Measurements from ENCODE around the gene KIAA1143. TPM values are rescaled to one million over a fixed set of nuclear protein-coding genes. Genes with fewer than 3 reads are reported as not detected.

KIAA1143 gene
- total RNA-seq, 2 experiments from 2014 or later = 18.7 to 39.1 TPM

DNA sequence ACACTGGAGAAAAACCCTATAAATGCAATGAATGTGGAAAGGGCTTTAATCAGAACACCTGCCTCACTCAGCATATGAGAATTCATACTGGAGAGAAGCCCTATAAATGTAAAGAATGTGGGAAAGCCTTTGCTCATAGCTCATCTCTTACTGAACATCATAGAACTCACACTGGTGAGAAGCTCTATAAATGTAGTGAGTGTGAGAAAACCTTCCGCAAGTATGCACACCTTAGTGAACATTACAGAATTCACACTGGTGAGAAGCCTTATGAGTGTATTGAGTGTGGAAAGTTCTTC, 39.4 kb downstream of the KIAA1143 start:
- Histone ChIP-seq H3K4me3 (ENCODE audit: low read depth, low read length, poor library complexity, severe bottlenecking) (no peak overlapping the region), H3K36me3 (ENCODE audit: insufficient read depth, low read length) (no peaks in the 10 kb centered on the region), H4K20me1 (ENCODE audit: insufficient read depth, low read length) (no peaks in the 10 kb centered on the region), H2AFZ (ENCODE audit: low read length) (no peak overlapping the region), H3K9me3 (ENCODE audit: low read length) (peaks cover 50% of the 10 kb centered on the region), H3K4me1 (ENCODE audit: insufficient read depth, low read length, poor library complexity, severe bottlenecking) (no peaks in the 10 kb centered on the region), H3K4me2 (ENCODE audit: low read length) (no peak overlapping the region), H3K79me2 (ENCODE audit: insufficient read depth, low read depth, low read length) (no peaks in the 10 kb centered on the region), H3K27ac (ENCODE audit: low read depth, low read length, poor library complexity, severe bottlenecking) (no peak overlapping the region), H3K9me2 (ENCODE audit: insufficient read depth, low read length) (no peaks in the 10 kb centered on the region)
- TF ChIP-seq CTCF (conservative IDR thresholded peaks at IDR 0.05; ENCODE audit: low read length) = no peak
- TF ChIP-seq EZH2phosphoT487 (IDR thresholded peaks at IDR 0.05; ENCODE audit: borderline replicate concordance, low read depth, low read length) = no peak
- ChIA-PET POLR2A (no interaction called here), CTCF (ENCODE audit: unreplicated experiment) (no interaction called here)
- intact Hi-C loops (cut with micrococcal nuclease; ENCODE audit: unreplicated experiment) = no loop called here
- no peak for DNase-seq (ENCODE audit: low spot score)
- no TSS peak for BruUV-seq (replicated peaks)

DNA sequence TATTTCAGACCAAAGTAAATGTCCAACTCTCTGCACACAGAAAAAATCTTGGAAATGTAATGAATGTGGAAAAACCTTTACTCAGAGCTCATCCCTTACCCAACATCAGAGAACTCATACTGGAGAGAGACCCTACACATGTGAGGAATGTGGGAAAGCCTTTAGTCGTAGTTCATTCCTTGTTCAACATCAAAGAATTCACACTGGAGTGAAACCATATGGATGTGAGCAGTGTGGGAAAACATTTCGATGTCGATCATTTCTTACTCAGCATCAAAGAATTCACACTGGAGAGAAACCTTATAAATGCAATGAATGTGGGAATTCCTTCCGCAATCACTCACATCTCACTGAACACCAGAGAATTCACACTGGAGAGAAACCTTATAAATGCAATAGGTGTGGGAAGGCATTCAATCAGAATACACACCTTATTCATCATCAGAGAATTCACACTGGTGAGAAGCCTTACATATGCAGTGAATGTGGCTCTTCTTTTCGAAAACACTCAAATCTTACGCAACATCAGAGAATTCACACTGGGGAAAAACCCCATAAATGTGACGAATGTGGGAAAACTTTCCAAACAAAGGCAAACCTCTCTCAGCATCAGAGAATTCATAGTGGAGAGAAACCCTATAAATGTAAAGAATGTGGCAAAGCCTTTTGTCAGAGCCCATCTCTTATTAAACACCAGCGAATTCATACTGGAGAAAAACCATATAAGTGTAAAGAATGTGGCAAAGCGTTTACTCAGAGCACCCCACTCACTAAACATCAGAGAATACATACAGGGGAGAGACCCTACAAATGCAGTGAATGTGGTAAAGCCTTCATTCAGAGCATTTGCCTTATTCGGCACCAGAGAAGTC, 40.0 kb downstream of the KIAA1143 start:
- no TSS peak for BruUV-seq (replicated peaks)
- POLR2A ChIA-PET = no interaction called here

More for the DNA sequence above, 40.0 kb downstream of the KIAA1143 start:
- H3K4me3 ChIP-seq (ENCODE audit: low read depth, low read length, poor library complexity, severe bottlenecking) = no peak overlapping the region
- no peaks in the 10 kb centered on the region for H3K79me2 ChIP-seq (ENCODE audit: insufficient read depth, low read depth, low read length)
- intact Hi-C loops (cut with micrococcal nuclease; ENCODE audit: unreplicated experiment) = no loop called here
- no peak for DNase-seq (ENCODE audit: low spot score)
- TF ChIP-seq EZH2phosphoT487 (IDR thresholded peaks at IDR 0.05; ENCODE audit: borderline replicate concordance, low read depth, low read length) (no peak), CTCF (conservative IDR thresholded peaks at IDR 0.05; ENCODE audit: low read length) (no peak)
- no peak overlapping the region for H3K4me2 ChIP-seq (ENCODE audit: low read length)
- no peaks in the 10 kb centered on the region for H3K36me3 ChIP-seq (ENCODE audit: insufficient read depth, low read length)
- H2AFZ ChIP-seq (ENCODE audit: low read length) = no peak overlapping the region
- H3K27ac ChIP-seq (ENCODE audit: low read depth, low read length, poor library complexity, severe bottlenecking) = no peak overlapping the region
- no peaks in the 10 kb centered on the region for H4K20me1 ChIP-seq (ENCODE audit: insufficient read depth, low read length)
- CTCF ChIA-PET (ENCODE audit: unreplicated experiment) = no interaction called here
- H3K9me3 ChIP-seq (ENCODE audit: low read length) = peaks cover 50% of the 10 kb centered on the region
- no peaks in the 10 kb centered on the region for H3K4me1 ChIP-seq (ENCODE audit: insufficient read depth, low read length, poor library complexity, severe bottlenecking)
- H3K9me2 ChIP-seq (ENCODE audit: insufficient read depth, low read length) = no peaks in the 10 kb centered on the region
